Stimulated activated CD4-positive, alpha-beta T cell treated with anti-CD3 and anti-CD28 coated beads, Interleukin-15, amount 100 ng/mL, for 24 hours (primary cell): ENCODE results near the gene HOXB6.

Source experiments
- DNase-seq: peaks from one replicate; pipeline ENCODE4 v3.0.0-alpha.2; 2020

Gene HOXB6

GRCh38 chr17:48564188-48565021 lies 40.4 kb downstream of the HOXB6 start:
- DNase-seq: no peak

- DNase-seq: no peak
Observed at GRCh38 chr17:48563867-48564187, 41.0 kb downstream of the HOXB6 start.

GRCh38 chr17:48563385-48563838 lies 41.4 kb downstream of the HOXB6 start:
- DNase-seq: no peak

- DNase-seq: no peak
Observed at GRCh38 chr17:48562934-48563333, 41.9 kb downstream of the HOXB6 start.

GRCh38 chr17:48561884-48562810 lies 42.6 kb downstream of the HOXB6 start:
- DNase-seq: no peak

- DNase-seq: no peak
Observed at GRCh38 chr17:48559840-48560817, 44.7 kb downstream of the HOXB6 start.

- no peak for DNase-seq
Observed at GRCh38 chr17:48559122-48559839, 45.5 kb downstream of the HOXB6 start.

GRCh38 chr17:48558831-48559121 lies 46.0 kb downstream of the HOXB6 start:
- no peak for DNase-seq

- DNase-seq: no peak
Observed at GRCh38 chr17:48558057-48558830, 46.5 kb downstream of the HOXB6 start.

GRCh38 chr17:48556576-48557401 lies 48.0 kb downstream of the HOXB6 start:
- DNase-seq: no peak

- DNase-seq: no peak
Observed at GRCh38 chr17:48556229-48556575, 48.6 kb downstream of the HOXB6 start.

- peak; percentile 23 for DNase-seq
Observed at GRCh38 chr17:48555258-48556228, 49.2 kb downstream of the HOXB6 start.

- no peak for DNase-seq
Observed at GRCh38 chr17:48554412-48555257, 50.2 kb downstream of the HOXB6 start.

GRCh38 chr17:48553826-48554225 lies 51.0 kb downstream of the HOXB6 start:
- DNase-seq: no peak

GRCh38 chr17:48553190-48553547 lies 51.6 kb downstream of the HOXB6 start:
- DNase-seq: no peak

GRCh38 chr17:48552466-48553189 lies 52.2 kb downstream of the HOXB6 start:
- DNase-seq: no peak

- DNase-seq: no peak
Observed at GRCh38 chr17:48551596-48552465, 53.0 kb downstream of the HOXB6 start.
